Parathyroid adenoma (tissue), 2 donors: ENCODE measurements around the gene PSD4.

ENCODE experiments used
- H2AFZ ChIP-seq: fragments of 300-600 bp; sonication (generic); one replicate; pipeline ENCODE4 v1.7.0; 2017; ENCODE audit warnings: antibody characterized with exemption, mild to moderate bottlenecking
- H3K27ac ChIP-seq: fragments of 300-600 bp; sonication (generic); one replicate; pipeline ENCODE4 v1.7.0; 2017
- H3K27me3 ChIP-seq: fragments of 300-600 bp; sonication (generic); one replicate; pipeline ENCODE4 v1.7.0; 2017; ENCODE audit warnings: low read length; ENCODE audit not compliant: control insufficient read depth, insufficient read depth
- H3K36me3 ChIP-seq: fragments of 300-600 bp; sonication (generic); one replicate; pipeline ENCODE4 v1.7.0; 2017; ENCODE audit warnings: low read length; ENCODE audit not compliant: control insufficient read depth, insufficient read depth
- H3K4me1 ChIP-seq: fragments of 300-600 bp; sonication (generic); one replicate; pipeline ENCODE4 v1.7.0; 2017; ENCODE audit warnings: control low read depth
- H3K4me2 ChIP-seq: fragments of 300-600 bp; sonication (generic); one replicate; pipeline ENCODE4 v1.7.0; 2017; ENCODE audit warnings: low read length
- H3K4me3 ChIP-seq: fragments of 300-600 bp; sonication (generic); one replicate; pipeline ENCODE4 v1.7.0; 2017; ENCODE audit warnings: low read depth, low read length
- H3K79me2 ChIP-seq: fragments of 300-600 bp; sonication (generic); one replicate; pipeline ENCODE4 v1.7.0; 2017; ENCODE audit warnings: control low read depth
- H3K9ac ChIP-seq: fragments of 300-600 bp; sonication (generic); one replicate; pipeline ENCODE4 v1.7.0; 2017; ENCODE audit warnings: mild to moderate bottlenecking
- H3K9me3 ChIP-seq: fragments of 300-600 bp; sonication (generic); one replicate; pipeline ENCODE4 v1.7.0; 2017; ENCODE audit warnings: low read length; ENCODE audit not compliant: control insufficient read depth
- CTCF ChIP-seq: fragments of 300-600 bp; sonication (generic); IDR thresholded peaks from one replicate; pipeline ENCODE4 v1.7.0; 2017; ENCODE audit warnings: antibody characterized with exemption, mild to moderate bottlenecking
- donor health status: primary hyperparathyroidism.

PSD4 gene

GRCh38 chr2:113219889-113220641 is 46.3 kb downstream of the PSD4 start:
- H3K79me2 ChIP-seq = no peaks in the 10 kb centered on the region
- H3K27ac ChIP-seq = no peak overlapping the region
- peak overlapping the region; percentile 41 for H2AFZ ChIP-seq
- H3K4me1 ChIP-seq = peaks cover 9% of the 10 kb centered on the region
- H3K4me2 ChIP-seq = peak overlapping the region; percentile 62
- H3K36me3 ChIP-seq = no peaks in the 10 kb centered on the region
- H3K4me3 ChIP-seq = peak overlapping the region; percentile 38
- no peak overlapping the region for H3K9ac ChIP-seq
- no peaks in the 10 kb centered on the region for H3K9me3 ChIP-seq
- TF ChIP-seq CTCF = no peak
- no peaks in the 10 kb centered on the region for H3K27me3 ChIP-seq

GRCh38 chr2:113220970-113221708 is 47.4 kb downstream of the PSD4 start:
- no peaks in the 10 kb centered on the region for H3K9me3 ChIP-seq
- TF ChIP-seq CTCF = no peak
- H2AFZ ChIP-seq = no peak overlapping the region
- H3K27me3 ChIP-seq = no peaks in the 10 kb centered on the region
- no peaks in the 10 kb centered on the region for H3K36me3 ChIP-seq
- H3K79me2 ChIP-seq = no peaks in the 10 kb centered on the region
- peaks cover 15% of the 10 kb centered on the region for H3K4me1 ChIP-seq
- H3K9ac ChIP-seq = no peak overlapping the region
- H3K4me2 ChIP-seq = peak overlapping the region; percentile 62
- H3K27ac ChIP-seq = no peak overlapping the region
- H3K4me3 ChIP-seq = no peak overlapping the region

- Histone ChIP-seq H3K27ac (no peak overlapping the region), H3K4me1 (peaks cover 22% of the 10 kb centered on the region), H3K4me2 (peak overlapping the region; percentile 4), H3K79me2 (no peaks in the 10 kb centered on the region), H3K4me3 (no peak overlapping the region), H3K9me3 (no peaks in the 10 kb centered on the region), H2AFZ (no peak overlapping the region), H3K9ac (no peak overlapping the region), H3K36me3 (no peaks in the 10 kb centered on the region), H3K27me3 (no peaks in the 10 kb centered on the region)
- TF ChIP-seq CTCF = no peak
These were observed 48.1 kb downstream of the PSD4 start for GRCh38 chr2:113221846-113222245.

GRCh38 chr2:113223813-113224212 is 50.0 kb downstream of the PSD4 start:
- Histone ChIP-seq H3K36me3 (no peaks in the 10 kb centered on the region), H3K4me2 (no peak overlapping the region), H3K4me1 (peaks cover 22% of the 10 kb centered on the region), H3K9ac (no peak overlapping the region), H2AFZ (no peak overlapping the region), H3K27me3 (no peaks in the 10 kb centered on the region), H3K9me3 (no peaks in the 10 kb centered on the region), H3K27ac (no peak overlapping the region), H3K79me2 (no peaks in the 10 kb centered on the region), H3K4me3 (no peak overlapping the region)
- TF ChIP-seq CTCF = no peak
